ENCODE data around the gene ZNF428. TPM values are rescaled to one million over a fixed set of nuclear protein-coding genes. Genes with fewer than 3 reads are reported as not detected.

The ZNF428 gene
- total and polyA plus RNA-seq, 2 of the 4 experiments (the other 2 are of a cell fraction), result 9.9 to 32.3 TPM

DNA sequence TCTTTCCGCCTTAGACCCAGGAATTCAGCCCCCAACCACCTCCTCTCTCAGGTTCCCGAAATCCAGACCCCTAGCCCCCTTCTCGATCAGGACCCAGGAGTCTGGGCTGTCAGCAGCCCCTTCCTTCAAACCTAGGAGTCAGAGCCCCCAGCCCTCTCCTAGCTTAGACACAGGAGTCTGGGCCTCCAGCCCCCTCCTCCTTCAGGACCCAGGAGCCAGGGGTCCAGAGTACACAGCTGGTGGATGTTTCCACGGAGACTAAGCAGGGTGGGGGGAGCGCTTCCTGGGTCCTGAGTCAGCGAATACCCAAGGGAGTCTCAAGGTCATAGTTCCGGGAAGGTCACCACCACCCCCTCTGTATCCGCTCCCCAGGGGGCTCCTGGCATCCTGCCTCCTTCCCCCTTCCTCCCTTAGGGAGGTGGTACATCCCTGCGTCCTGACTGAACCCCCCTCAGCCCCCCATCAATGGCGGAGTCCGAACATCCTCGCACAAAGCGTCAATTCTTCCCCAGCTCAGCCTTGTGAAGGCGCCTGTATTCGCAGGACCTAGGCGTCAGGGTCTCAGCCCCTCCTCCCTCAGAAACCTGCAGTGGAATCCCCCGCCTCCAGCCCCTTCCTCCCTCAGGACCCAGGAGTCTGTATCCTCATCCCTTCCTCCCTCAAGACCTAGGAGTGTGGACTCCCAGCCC is 15.6 kb upstream of the ZNF428 start:
- peak overlapping the region; percentile 55; the same call in 1 of the 2 replicates for H3K4me2 ChIP-seq (ENCODE audit: low read depth, low read length)
- no peak overlapping the region for H3K23ac ChIP-seq (ENCODE audit: low read depth, low read length)
- no peak overlapping the region for H4K91ac ChIP-seq (ENCODE audit: insufficient read depth, low read depth, low read length)
- peak overlapping the region; percentile 2 to 78; a peak in 2 of 4 replicates for H4K8ac ChIP-seq (ENCODE audit: low read depth in 2 of 2, low read length in 2 of 2)
- H3K36me3 ChIP-seq (ENCODE audit: control insufficient read depth, insufficient read depth, low read length), result no peaks in the 10 kb centered on the region
- H3K27me3 ChIP-seq (ENCODE audit: control insufficient read depth, insufficient read depth, low read length), result peaks cover 30% of the 10 kb centered on the region
- WGBS, 2 experiments (ENCODE audit: extremely low coverage in 2 of 2, insufficient read length in 1 of 2), result 22% methylated on average over 6 of the region's 17 CpGs; no CpG with 5 or more reads in 1 of the 2 experiments
- POLR2A ChIA-PET (ENCODE audit: unreplicated experiment), result no interaction called here
- H2BK20ac ChIP-seq (ENCODE audit: low read depth, low read length), result no peak overlapping the region
- no peaks in the 10 kb centered on the region for H3K79me1 ChIP-seq (ENCODE audit: low read depth in 1 of 2, low read length in 2 of 2)
- in situ Hi-C loops (cut with MboI; ENCODE audit: low sequenced_read_pairs), result no loop called here
- H4K5ac ChIP-seq (ENCODE audit: low read depth, low read length), result peak overlapping the region; percentile 35; the same call in 1 of the 2 replicates
- H3K9me3 ChIP-seq (ENCODE audit: control insufficient read depth, insufficient read depth, low read length), result no peaks in the 10 kb centered on the region
- no peak for TF ChIP-seq MXI1 (IDR thresholded peaks at IDR 0.05; ENCODE audit: borderline replicate concordance, low read depth, low read length)
- TF ChIP-seq MAFK (IDR thresholded peaks at IDR 0.05; ENCODE audit: low read depth, low read length), result peak; percentile 75
- DNase-seq, result no peak
- H3K9ac ChIP-seq (ENCODE audit: low read depth, low read length), result no peak overlapping the region
- no peak overlapping the region for H3K14ac ChIP-seq (replicated peaks; ENCODE audit: low read depth, low read length)
- intact Hi-C loops (cut with micrococcal nuclease), result no loop called here
- no peak overlapping the region for H2BK5ac ChIP-seq (ENCODE audit: low read depth, low read length, poor library complexity, severe bottlenecking)
- H3K18ac ChIP-seq (ENCODE audit: low read depth, low read length), result no peak overlapping the region
- peak overlapping the region; percentile 73 for H2AFZ ChIP-seq (replicated peaks; ENCODE audit: low read length, poor library complexity)
- ATAC-seq (ENCODE audit: low read depth), result peak; percentile 43
- H3K4me3 ChIP-seq (ENCODE audit: insufficient read depth, low read depth, low read length), result no peak overlapping the region
- no peak overlapping the region for H2BK15ac ChIP-seq (ENCODE audit: low read depth, low read length)
- no peak overlapping the region for H3K27ac ChIP-seq (ENCODE audit: insufficient read depth, low read length)
- CTCF ChIA-PET, result no interaction called here
- dilution Hi-C loops (cut with HindIII; ENCODE audit: low sequenced_read_pairs, unreplicated experiment), result no loop called here
- no peaks in the 10 kb centered on the region for H3K9me1 ChIP-seq (ENCODE audit: insufficient read depth, low read length)
- no peak overlapping the region; the same call in 1 of the 2 replicates for H2AK5ac ChIP-seq (ENCODE audit: low read depth, low read length)
- no peak overlapping the region for H3K4ac ChIP-seq (ENCODE audit: low read depth, low read length)
- H4K20me1 ChIP-seq (ENCODE audit: insufficient read depth, low read length), result no peaks in the 10 kb centered on the region
- peaks cover 5% of the 10 kb centered on the region; the same call in 1 of the 2 replicates for H3K4me1 ChIP-seq (ENCODE audit: control insufficient read depth, insufficient read depth, low read length)
- peak overlapping the region; percentile 74 for H2AK9ac ChIP-seq (replicated peaks; ENCODE audit: low read depth, low read length, poor library complexity)
- no peak overlapping the region; the same call in 1 of the 2 replicates for H2BK120ac ChIP-seq (ENCODE audit: low read depth, low read length)
- BruUV-seq (replicated peaks), result no TSS peak
- no peak overlapping the region for H3K56ac ChIP-seq (ENCODE audit: extremely low read depth, insufficient read depth, low read length)

All from IMR-90 (cell line).